ENCODE data around the gene KLLN.

- no peak for TF ChIP-seq POLR2AphosphoS5 (IDR thresholded peaks at IDR 0.05; ENCODE audit: low read depth)
- TF ChIP-seq CTCF (IDR thresholded peaks at IDR 0.05; ENCODE audit: insufficient read depth, low read length), result no peak
Measured at GRCh38 chr10:87847550-87847949, 15.8 kb downstream of the KLLN start.
